Measurements from ENCODE around the gene NFASC.

NFASC gene

GRCh38 chr1:204867666-204868339 lies 2.9 kb upstream of the NFASC start:
- Histone ChIP-seq H2BK120ac (ENCODE audit: insufficient read depth, low read length, poor library complexity) (no peak overlapping the region), H3K23ac (ENCODE audit: low read length) (no peak overlapping the region), H3K27me3 (ENCODE audit: insufficient read depth, low read length) (no peaks in the 10 kb centered on the region), H2AFZ (ENCODE audit: insufficient read depth, low read length, poor library complexity) (no peak overlapping the region), H4K8ac (ENCODE audit: low read depth, low read length) (no peak overlapping the region), H3K27ac (ENCODE audit: low read depth, low read length) (no peak overlapping the region), H3K4ac (ENCODE audit: low read depth, low read length) (no peak overlapping the region), H3K9me3 (ENCODE audit: insufficient read depth, low read depth, low read length) (peaks cover 1% of the 10 kb centered on the region), H2BK12ac (ENCODE audit: low read length) (no peak overlapping the region), H3K9ac (ENCODE audit: low read length) (no peak overlapping the region), H3K4me2 (ENCODE audit: low read length) (no peak overlapping the region), H4K12ac (ENCODE audit: low read depth, low read length) (no peak overlapping the region), H3K14ac (ENCODE audit: low read length) (no peak overlapping the region), H3K79me1 (ENCODE audit: low read length) (no peaks in the 10 kb centered on the region), H4K91ac (ENCODE audit: low read depth, low read length) (no peak overlapping the region), H3K18ac (ENCODE audit: low read length) (no peak overlapping the region), H2BK5ac (ENCODE audit: low read depth, low read length, poor library complexity) (no peak overlapping the region), H3K79me2 (ENCODE audit: control insufficient read depth, insufficient read depth, low read length, poor library complexity) (no peaks in the 10 kb centered on the region), H3K4me3 (ENCODE audit: low read depth, low read length) (no peak overlapping the region), H2AK5ac (ENCODE audit: low read length) (no peak overlapping the region), H3K4me1 (ENCODE audit: control insufficient read depth in 1 of 2, insufficient read depth in 2 of 2, low read length in 2 of 2) (no peaks in the 10 kb centered on the region), H3K36me3 (ENCODE audit: control insufficient read depth in 1 of 2, insufficient read depth in 2 of 2, low read length in 2 of 2) (no peaks in the 10 kb centered on the region)
- no CpG with 5 or more reads among the region's 10 CpGs for WGBS (ENCODE audit: extremely low coverage, insufficient coverage, insufficient read length)
- no peak for DNase-seq

GRCh38 chr1:204868340-204868700 lies 2.3 kb upstream of the NFASC start:
- H4K91ac ChIP-seq (ENCODE audit: low read depth, low read length) = no peak overlapping the region
- no peak overlapping the region for H3K23ac ChIP-seq (ENCODE audit: low read length)
- H3K9me3 ChIP-seq (ENCODE audit: insufficient read depth, low read depth, low read length) = peaks cover 1% of the 10 kb centered on the region
- H2AFZ ChIP-seq (ENCODE audit: insufficient read depth, low read length, poor library complexity) = no peak overlapping the region
- H4K12ac ChIP-seq (ENCODE audit: low read depth, low read length) = no peak overlapping the region
- no peak overlapping the region for H3K4me2 ChIP-seq (ENCODE audit: low read length)
- H3K36me3 ChIP-seq (ENCODE audit: control insufficient read depth in 1 of 2, insufficient read depth in 2 of 2, low read length in 2 of 2) = no peaks in the 10 kb centered on the region
- H4K8ac ChIP-seq (ENCODE audit: low read depth, low read length) = no peak overlapping the region
- H2BK12ac ChIP-seq (ENCODE audit: low read length) = no peak overlapping the region
- no peak overlapping the region for H3K14ac ChIP-seq (ENCODE audit: low read length)
- H3K79me1 ChIP-seq (ENCODE audit: low read length) = no peaks in the 10 kb centered on the region
- H3K4ac ChIP-seq (ENCODE audit: low read depth, low read length) = no peak overlapping the region
- no peaks in the 10 kb centered on the region for H3K4me1 ChIP-seq (ENCODE audit: control insufficient read depth in 1 of 2, insufficient read depth in 2 of 2, low read length in 2 of 2)
- no peak overlapping the region for H2BK120ac ChIP-seq (ENCODE audit: insufficient read depth, low read length, poor library complexity)
- no peak overlapping the region for H3K18ac ChIP-seq (ENCODE audit: low read length)
- WGBS (ENCODE audit: extremely low coverage, insufficient coverage, insufficient read length) = no CpG with 5 or more reads among the region's 7 CpGs
- H3K27ac ChIP-seq (ENCODE audit: low read depth, low read length) = no peak overlapping the region
- no peaks in the 10 kb centered on the region for H3K79me2 ChIP-seq (ENCODE audit: control insufficient read depth, insufficient read depth, low read length, poor library complexity)
- no peak overlapping the region for H2BK5ac ChIP-seq (ENCODE audit: low read depth, low read length, poor library complexity)
- H3K4me3 ChIP-seq (ENCODE audit: low read depth, low read length) = no peak overlapping the region
- DNase-seq = no peak
- no peak overlapping the region for H2AK5ac ChIP-seq (ENCODE audit: low read length)
- no peaks in the 10 kb centered on the region for H3K27me3 ChIP-seq (ENCODE audit: insufficient read depth, low read length)
- H3K9ac ChIP-seq (ENCODE audit: low read length) = no peak overlapping the region

GRCh38 chr1:204869097-204869496 lies 1.6 kb upstream of the NFASC start:
- no CpG with 5 or more reads among the region's 3 CpGs for WGBS (ENCODE audit: extremely low coverage, insufficient coverage, insufficient read length)
- H3K36me3 ChIP-seq (ENCODE audit: control insufficient read depth in 1 of 2, insufficient read depth in 2 of 2, low read length in 2 of 2) = no peaks in the 10 kb centered on the region
- peaks cover 1% of the 10 kb centered on the region for H3K9me3 ChIP-seq (ENCODE audit: insufficient read depth, low read depth, low read length)
- no peaks in the 10 kb centered on the region for H3K4me1 ChIP-seq (ENCODE audit: control insufficient read depth in 1 of 2, insufficient read depth in 2 of 2, low read length in 2 of 2)
- H3K4me2 ChIP-seq (ENCODE audit: low read length) = no peak overlapping the region
- H2BK12ac ChIP-seq (ENCODE audit: low read length) = no peak overlapping the region
- H3K18ac ChIP-seq (ENCODE audit: low read length) = no peak overlapping the region
- no peak overlapping the region for H3K14ac ChIP-seq (ENCODE audit: low read length)
- H3K9ac ChIP-seq (ENCODE audit: low read length) = no peak overlapping the region
- H2BK120ac ChIP-seq (ENCODE audit: insufficient read depth, low read length, poor library complexity) = no peak overlapping the region
- no peak overlapping the region for H2AK5ac ChIP-seq (ENCODE audit: low read length)
- H3K27ac ChIP-seq (ENCODE audit: low read depth, low read length) = no peak overlapping the region
- DNase-seq = no peak
- no peaks in the 10 kb centered on the region for H3K79me2 ChIP-seq (ENCODE audit: control insufficient read depth, insufficient read depth, low read length, poor library complexity)
- no peak overlapping the region for H4K8ac ChIP-seq (ENCODE audit: low read depth, low read length)
- no peaks in the 10 kb centered on the region for H3K27me3 ChIP-seq (ENCODE audit: insufficient read depth, low read length)
- no peak overlapping the region for H4K91ac ChIP-seq (ENCODE audit: low read depth, low read length)
- H3K4ac ChIP-seq (ENCODE audit: low read depth, low read length) = no peak overlapping the region
- no peak overlapping the region for H2AFZ ChIP-seq (ENCODE audit: insufficient read depth, low read length, poor library complexity)
- H4K12ac ChIP-seq (ENCODE audit: low read depth, low read length) = no peak overlapping the region
- no peaks in the 10 kb centered on the region for H3K79me1 ChIP-seq (ENCODE audit: low read length)
- H3K23ac ChIP-seq (ENCODE audit: low read length) = no peak overlapping the region
- no peak overlapping the region for H2BK5ac ChIP-seq (ENCODE audit: low read depth, low read length, poor library complexity)
- H3K4me3 ChIP-seq (ENCODE audit: low read depth, low read length) = no peak overlapping the region

GRCh38 chr1:204871405-204872037 lies 859 bp downstream of the NFASC start:
- Histone ChIP-seq H3K4ac (ENCODE audit: low read depth, low read length) (no peak overlapping the region), H3K9me3 (ENCODE audit: insufficient read depth, low read depth, low read length) (no peaks in the 10 kb centered on the region), H3K79me2 (ENCODE audit: control insufficient read depth, insufficient read depth, low read length, poor library complexity) (no peaks in the 10 kb centered on the region), H2BK12ac (ENCODE audit: low read length) (no peak overlapping the region), H2BK5ac (ENCODE audit: low read depth, low read length, poor library complexity) (no peak overlapping the region), H4K91ac (ENCODE audit: low read depth, low read length) (no peak overlapping the region), H3K27me3 (ENCODE audit: insufficient read depth, low read length) (no peaks in the 10 kb centered on the region), H4K8ac (ENCODE audit: low read depth, low read length) (no peak overlapping the region), H3K14ac (ENCODE audit: low read length) (no peak overlapping the region), H2BK120ac (ENCODE audit: insufficient read depth, low read length, poor library complexity) (no peak overlapping the region), H2AK5ac (ENCODE audit: low read length) (no peak overlapping the region), H3K18ac (ENCODE audit: low read length) (no peak overlapping the region), H3K27ac (ENCODE audit: low read depth, low read length) (no peak overlapping the region), H3K4me3 (ENCODE audit: low read depth, low read length) (no peak overlapping the region), H3K9ac (ENCODE audit: low read length) (no peak overlapping the region), H3K36me3 (ENCODE audit: control insufficient read depth in 1 of 2, insufficient read depth in 2 of 2, low read length in 2 of 2) (no peaks in the 10 kb centered on the region), H3K23ac (ENCODE audit: low read length) (no peak overlapping the region), H3K4me2 (ENCODE audit: low read length) (no peak overlapping the region), H3K4me1 (ENCODE audit: control insufficient read depth in 1 of 2, insufficient read depth in 2 of 2, low read length in 2 of 2) (no peaks in the 10 kb centered on the region), H4K12ac (ENCODE audit: low read depth, low read length) (no peak overlapping the region), H2AFZ (ENCODE audit: insufficient read depth, low read length, poor library complexity) (no peak overlapping the region), H3K79me1 (ENCODE audit: low read length) (no peaks in the 10 kb centered on the region)
- no CpG with 5 or more reads among the region's 5 CpGs for WGBS (ENCODE audit: extremely low coverage, insufficient coverage, insufficient read length)
- DNase-seq = peak in 1 of 2 donors; percentile 81

Data from trophoblast cell (in vitro differentiated cells and primary cell).